ENCODE results near the gene PRR18.

PRR18 gene

GRCh38 chr6:166285233-166285632 lies 23.0 kb downstream of the PRR18 start:
- in situ Hi-C loops (cut with HindIII; ENCODE audit: low pct_ligation_motif_present, low sequenced_read_pairs): loop anchor here (25.0 kb wide), 1 partner anchor 102 kb away; the partner anchor contains the start of gene MPC1

GRCh38 chr6:166284640-166285039 lies 23.6 kb downstream of the PRR18 start:
- Histone ChIP-seq H3K27ac (no peak overlapping the region), H3K4me3 (ENCODE audit: low read depth, low read length) (no peak overlapping the region), H3K27me3 (replicated peaks) (peaks cover 2% of the 10 kb centered on the region), H3K36me3 (replicated peaks) (no peaks in the 10 kb centered on the region)
- in situ Hi-C loops (cut with HindIII; ENCODE audit: low pct_ligation_motif_present, low sequenced_read_pairs): loop anchor here (25.0 kb wide), 1 partner anchor 103 kb away; the partner anchor contains the start of gene MPC1
- DNase-seq: no peak
- TF ChIP-seq CTCF (IDR thresholded peaks at IDR 0.05; ENCODE audit: low read depth, low read length, missing control alignments): no peak

More at GRCh38 chr6:166285233-166285632, 23.0 kb downstream of the PRR18 start:
- Histone ChIP-seq H3K4me3 (ENCODE audit: low read depth, low read length) (no peak overlapping the region), H3K36me3 (replicated peaks) (no peaks in the 10 kb centered on the region), H3K27me3 (replicated peaks) (peaks cover 2% of the 10 kb centered on the region), H3K27ac (no peak overlapping the region)
- TF ChIP-seq CTCF (IDR thresholded peaks at IDR 0.05; ENCODE audit: low read depth, low read length, missing control alignments): no peak
- DNase-seq: no peak

- no peak for TF ChIP-seq CTCF (IDR thresholded peaks at IDR 0.05; ENCODE audit: low read depth, low read length, missing control alignments)
- Histone ChIP-seq H3K4me3 (ENCODE audit: low read depth, low read length) (no peak overlapping the region), H3K27me3 (replicated peaks) (peaks cover 2% of the 10 kb centered on the region), H3K27ac (no peak overlapping the region), H3K36me3 (replicated peaks) (no peaks in the 10 kb centered on the region)
- no peak for DNase-seq
- in situ Hi-C loops (cut with HindIII; ENCODE audit: low pct_ligation_motif_present, low sequenced_read_pairs): loop anchor here (25.0 kb wide), 1 partner anchor 105 kb away; the partner anchor contains the start of gene MPC1
These were observed 25.7 kb downstream of the PRR18 start for GRCh38 chr6:166282394-166283032.

GRCh38 chr6:166281104-166281503 lies 27.1 kb downstream of the PRR18 start:
- H3K4me3 ChIP-seq (ENCODE audit: low read depth, low read length): no peak overlapping the region
- no peaks in the 10 kb centered on the region for H3K36me3 ChIP-seq (replicated peaks)
- in situ Hi-C loops (cut with HindIII; ENCODE audit: low pct_ligation_motif_present, low sequenced_read_pairs): loop anchor here (25.0 kb wide), 1 partner anchor 106 kb away; the partner anchor contains the start of gene MPC1
- H3K27me3 ChIP-seq (replicated peaks): peaks cover 2% of the 10 kb centered on the region
- no peak for TF ChIP-seq CTCF (IDR thresholded peaks at IDR 0.05; ENCODE audit: low read depth, low read length, missing control alignments)
- no peak for DNase-seq
- no peak overlapping the region for H3K27ac ChIP-seq

GRCh38 chr6:166279393-166279679 lies 28.9 kb downstream of the PRR18 start:
- Histone ChIP-seq H3K27ac (no peak overlapping the region), H3K36me3 (replicated peaks) (no peaks in the 10 kb centered on the region), H3K4me3 (ENCODE audit: low read depth, low read length) (no peak overlapping the region), H3K27me3 (replicated peaks) (peaks cover 2% of the 10 kb centered on the region)
- DNase-seq: no peak
- TF ChIP-seq CTCF (IDR thresholded peaks at IDR 0.05; ENCODE audit: low read depth, low read length, missing control alignments): no peak
- in situ Hi-C loops (cut with HindIII; ENCODE audit: low pct_ligation_motif_present, low sequenced_read_pairs): loop anchor here (25.0 kb wide), 1 partner anchor 108 kb away; the partner anchor contains the start of gene MPC1

Measured in brain microvascular endothelial cell (primary cell).